Lower lobe of right lung (tissue), 2 donors: Measurements from ENCODE around the gene AKR1C4. TPM values are rescaled to one million over a fixed set of nuclear protein-coding genes. Genes with fewer than 3 reads are reported as not detected.

ENCODE experiments used
- ATAC-seq, 2 donors: fragments of 200-7000 bp; cut with Tn5 transposase; one replicate each; pipeline ENCODE4 v1.9.1; 2020 to 2022; ENCODE audit warnings: mild to moderate bottlenecking in 2 of 2, moderate library complexity in 2 of 2
- DNase-seq: peaks from one replicate; pipeline ENCODE4 v3.0.0-alpha.2; 2020
- H3K27ac ChIP-seq: fragments of 200-600 bp; one replicate; pipeline ENCODE4 v1.8.0; 2022
- H3K27me3 ChIP-seq: fragments of 200-600 bp; one replicate; pipeline ENCODE4 v1.8.0; 2022; ENCODE audit warnings: low read depth
- H3K36me3 ChIP-seq: fragments of 200-600 bp; one replicate; pipeline ENCODE4 v1.8.0; 2022; ENCODE audit warnings: mild to moderate bottlenecking
- H3K4me1 ChIP-seq: fragments of 200-600 bp; one replicate; pipeline ENCODE4 v1.8.0; 2022
- H3K4me3 ChIP-seq: fragments of 200-600 bp; one replicate; pipeline ENCODE4 v1.8.0; 2022; ENCODE audit warnings: mild to moderate bottlenecking
- H3K9me3 ChIP-seq: fragments of 200-600 bp; one replicate; pipeline ENCODE4 v1.8.0; 2022
- CTCF ChIP-seq: fragments of 200-600 bp; IDR thresholded peaks from one replicate; pipeline ENCODE4 v1.8.0; 2022; ENCODE audit warnings: antibody characterized with exemption, mild to moderate bottlenecking
- intact Hi-C: fragments of 100-400 bp; cut with DNase I; formaldehyde crosslinking; loops from one replicate; pipeline ENCODE4 v1.11.0; 2022
- long read RNA-seq: library from polyadenylated mRNA; unstranded; transcript quantifications from one replicate; pipeline ENCODE4 v2.0.0, GENCODE V29; 2021
- total RNA-seq: library from RNA; stranded (reverse); fragmentation: NEBNext Ultra II Directional; extraction: Animal tissue kit (Norgen Biotek cat#: 25700); gene quantifications from one replicate; pipeline ENCODE4 v1.2.1, GENCODE V29; 2021
- donor health status: DM: no; HTN: yes; CAD: no; lungs with severe emphysema.

Gene AKR1C4
- not detected for total RNA-seq
- long read RNA-seq: 0 reads

GRCh38 chr10:5196702-5197113, at the start of gene AKR1C4:
TSS of gene AKR1C4 (plus strand) at chr10:5196837. CDS start at chr10:5196868, 31 bp downstream.
- H3K27me3 ChIP-seq: no peaks in the 10 kb centered on the region
- H3K4me3 ChIP-seq: no peak within 1 kb of the TSS
- no peak for DNase-seq
- H3K36me3 ChIP-seq: no peaks in the 10 kb centered on the region
- intact Hi-C loops: no loop called here
- no peak within 1 kb of the TSS for H3K27ac ChIP-seq
- H3K9me3 ChIP-seq: peaks cover 3% of the 10 kb centered on the region
- H3K4me1 ChIP-seq: no peaks in the 10 kb centered on the region
- no peak for ATAC-seq
- no peak for TF ChIP-seq CTCF

DNA sequence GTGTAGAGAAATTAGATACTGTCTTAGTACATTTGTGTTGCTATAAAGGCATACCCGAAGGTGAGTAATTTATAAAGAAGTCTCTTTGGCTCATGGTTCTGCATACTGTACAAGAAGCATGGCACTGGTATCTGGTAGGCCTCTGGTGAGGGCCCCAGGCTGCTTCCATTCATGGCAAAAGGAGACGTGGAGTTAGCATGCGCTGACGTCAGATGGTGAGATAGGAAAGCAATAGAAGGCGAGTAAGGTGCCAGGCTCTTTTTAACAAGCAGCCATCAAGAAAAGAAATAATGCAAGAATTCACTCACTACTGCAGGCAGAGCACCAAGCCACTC, 49.8 kb upstream of the AKR1C4 start:
- intact Hi-C loops: no loop called here
- DNase-seq: no peak
- no peak for ATAC-seq

DNA sequence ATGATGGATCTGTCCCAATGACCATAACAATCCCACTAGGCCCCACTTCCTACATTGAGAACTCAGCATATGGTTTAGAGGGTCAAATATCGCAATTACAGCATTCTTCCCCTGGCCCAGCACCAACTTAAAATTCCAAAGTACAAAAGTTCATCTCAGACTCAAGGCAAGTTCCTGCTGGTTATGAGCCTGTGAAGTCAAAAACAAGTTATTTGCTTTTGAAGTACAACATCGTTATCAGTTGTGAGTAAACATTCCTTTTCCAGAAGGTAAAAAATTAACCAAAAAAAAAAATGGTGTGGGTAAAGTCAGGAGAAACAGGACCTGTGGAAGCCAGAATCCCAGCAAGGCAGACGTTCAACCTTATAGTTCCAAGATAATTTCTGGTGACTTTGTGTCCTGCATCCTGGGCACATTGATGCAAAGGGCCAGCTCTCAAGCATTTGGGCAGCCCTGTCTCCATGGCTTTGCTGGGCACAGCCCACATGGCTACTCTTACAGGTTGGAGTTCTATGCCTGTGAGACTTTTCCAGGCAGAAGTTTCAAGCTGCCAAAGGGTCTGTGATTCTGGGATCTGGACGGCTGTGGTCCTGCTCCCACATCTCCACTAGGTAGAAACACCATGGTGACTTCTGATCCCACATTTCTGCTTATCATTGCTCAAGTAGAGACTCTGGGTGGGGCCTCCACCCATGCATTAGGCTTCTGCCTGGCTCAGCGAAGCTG, 49.2 kb upstream of the AKR1C4 start:
- no peak overlapping the region for H3K27ac ChIP-seq
- H3K4me3 ChIP-seq: no peak overlapping the region
- H3K36me3 ChIP-seq: no peaks in the 10 kb centered on the region
- no peak for TF ChIP-seq CTCF
- H3K9me3 ChIP-seq: peaks cover 4% of the 10 kb centered on the region
- ATAC-seq (no peak), DNase-seq (no peak)
- intact Hi-C loops: no loop called here
- H3K27me3 ChIP-seq: no peaks in the 10 kb centered on the region
- H3K4me1 ChIP-seq: no peaks in the 10 kb centered on the region

More for the DNA sequence above, 49.8 kb upstream of the AKR1C4 start:
- no peak for TF ChIP-seq CTCF
- Histone ChIP-seq H3K27me3 (no peaks in the 10 kb centered on the region), H3K36me3 (no peaks in the 10 kb centered on the region), H3K4me3 (no peak overlapping the region), H3K4me1 (no peaks in the 10 kb centered on the region), H3K9me3 (peaks cover 4% of the 10 kb centered on the region), H3K27ac (no peak overlapping the region)

GRCh38 chr10:5147981-5148677, 48.5 kb upstream of the AKR1C4 start:
- Histone ChIP-seq H3K27ac (no peak overlapping the region), H3K4me3 (no peak overlapping the region), H3K9me3 (peaks cover 4% of the 10 kb centered on the region), H3K36me3 (no peaks in the 10 kb centered on the region), H3K4me1 (no peaks in the 10 kb centered on the region), H3K27me3 (no peaks in the 10 kb centered on the region)
- no peak for TF ChIP-seq CTCF
- no peak for DNase-seq
- intact Hi-C loops: no loop called here
- ATAC-seq: no peak

- DNase-seq: no peak
- ATAC-seq: no peak
- TF ChIP-seq CTCF: no peak
- Histone ChIP-seq H3K4me3 (no peak overlapping the region), H3K27ac (no peak overlapping the region), H3K36me3 (no peaks in the 10 kb centered on the region), H3K4me1 (no peaks in the 10 kb centered on the region), H3K9me3 (peaks cover 4% of the 10 kb centered on the region), H3K27me3 (no peaks in the 10 kb centered on the region)
- intact Hi-C loops: no loop called here
Observed at GRCh38 chr10:5148678-5149032, 48.0 kb upstream of the AKR1C4 start.
